RPMI8226 (cell line): ENCODE results near the gene C1orf159.

Experiments used
- DNase-seq: peaks from one replicate; pipeline ENCODE4 v3.0.0-alpha.2; 2015

The C1orf159 gene

DNA sequence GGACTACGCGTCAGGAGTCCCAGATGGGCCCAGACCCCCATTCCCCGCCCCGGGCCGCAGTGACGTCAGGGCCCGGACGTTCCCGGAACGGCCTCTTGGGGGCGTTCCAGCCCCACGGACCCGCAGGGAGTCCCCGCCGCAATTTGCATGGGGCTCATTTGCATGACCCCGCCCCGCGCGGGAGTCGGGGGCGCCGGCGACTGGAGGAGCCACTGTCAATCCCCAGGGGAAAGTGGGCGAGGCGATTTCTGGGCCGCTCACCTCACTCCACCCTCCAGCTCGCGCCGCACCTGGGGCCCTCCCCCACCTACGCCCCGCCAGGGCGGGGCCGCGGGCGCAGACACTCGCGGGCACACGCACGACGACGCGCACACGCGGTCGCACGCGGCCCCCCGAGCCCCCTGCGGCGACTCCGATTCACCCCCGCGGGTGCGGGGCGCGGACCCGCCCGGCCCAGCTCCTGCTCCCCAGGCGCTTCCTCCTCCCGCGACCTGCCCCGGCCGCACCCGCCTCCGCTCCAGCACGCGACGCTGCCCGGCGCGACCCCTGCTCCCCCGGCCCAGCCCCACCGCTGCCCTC is 82.8 kb downstream of the C1orf159 start:
- peak; percentile 99 for DNase-seq

DNA sequence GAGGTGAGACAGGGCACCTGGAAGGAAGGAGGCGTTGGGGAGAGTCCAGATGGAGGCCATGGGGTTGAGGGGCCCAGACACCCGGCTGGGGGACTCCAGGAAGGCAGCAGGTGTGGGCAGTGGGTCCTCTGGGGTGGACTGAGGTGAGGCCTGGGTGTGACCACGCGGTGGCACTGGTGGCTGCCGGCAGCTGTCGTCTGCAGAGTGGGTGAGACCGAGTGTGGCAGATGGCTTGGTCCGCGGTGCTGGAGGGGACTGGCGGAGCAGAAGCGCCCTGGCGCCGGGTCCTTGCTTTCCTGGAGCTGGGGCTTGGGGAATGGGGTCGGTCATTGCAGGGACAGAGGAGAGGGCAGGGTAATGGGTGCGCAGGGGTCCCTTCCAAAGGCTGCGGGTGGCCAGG is 83.5 kb downstream of the C1orf159 start:
- no peak for DNase-seq
